CD4-positive, alpha-beta T cell treated with Interleukin-10 for 1 hour (primary cell): ENCODE measurements around the gene GPR107.
"Not testable (repeated sequence)": the region's sequence is repeated elsewhere in the genome, so short reads cannot be mapped to it uniquely, and the experiment has no call there.

Source experiments
- DNase-seq: peaks from one replicate; pipeline ENCODE4 v3.0.0-alpha.2; 2020

The GPR107 gene

DNA sequence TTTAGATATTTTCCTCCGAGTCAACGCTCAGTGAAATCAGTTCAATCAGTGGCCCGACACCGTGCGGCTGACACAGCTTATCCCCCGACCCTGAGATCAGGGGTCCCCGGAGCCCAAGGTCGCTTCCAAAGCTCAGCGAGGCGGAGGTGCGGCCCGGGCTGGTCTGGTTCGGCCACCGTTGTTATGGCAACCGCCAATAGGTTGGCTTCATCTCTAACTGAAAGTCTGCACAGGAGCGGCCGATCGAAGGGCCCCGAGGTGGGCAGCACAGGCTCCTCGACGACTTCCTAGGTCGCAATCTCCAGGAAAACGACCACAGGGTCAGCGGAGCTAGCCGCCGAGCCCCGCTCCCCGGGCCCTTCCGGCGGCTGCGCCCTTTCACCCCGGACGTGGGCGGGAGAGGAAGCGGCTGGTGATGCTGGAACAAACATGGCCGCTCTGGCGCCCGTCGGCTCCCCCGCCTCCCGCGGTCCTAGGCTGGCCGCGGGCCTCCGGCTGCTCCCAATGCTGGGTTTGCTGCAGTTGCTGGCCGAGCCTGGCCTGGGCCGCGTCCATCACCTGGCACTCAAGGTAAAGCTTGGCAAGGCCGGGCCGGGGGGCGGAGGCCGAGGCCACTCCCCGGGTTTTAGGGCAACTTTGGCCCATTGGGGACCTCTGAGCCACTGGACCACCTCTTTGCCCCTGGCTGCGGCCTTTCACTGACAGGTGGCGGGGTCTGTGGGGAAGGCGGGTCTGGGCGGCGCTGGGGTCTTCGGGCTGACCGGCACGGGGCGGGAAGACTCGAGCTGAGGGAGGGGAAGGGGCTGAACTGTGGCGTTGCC is at the start of gene GPR107:
Gene GPR107, plus strand, starts transcription at position 403 of the 821 bp plus-strand sequence. Its CDS starts 27 bp downstream, at position 430.
- peak; percentile 78 for DNase-seq

DNA sequence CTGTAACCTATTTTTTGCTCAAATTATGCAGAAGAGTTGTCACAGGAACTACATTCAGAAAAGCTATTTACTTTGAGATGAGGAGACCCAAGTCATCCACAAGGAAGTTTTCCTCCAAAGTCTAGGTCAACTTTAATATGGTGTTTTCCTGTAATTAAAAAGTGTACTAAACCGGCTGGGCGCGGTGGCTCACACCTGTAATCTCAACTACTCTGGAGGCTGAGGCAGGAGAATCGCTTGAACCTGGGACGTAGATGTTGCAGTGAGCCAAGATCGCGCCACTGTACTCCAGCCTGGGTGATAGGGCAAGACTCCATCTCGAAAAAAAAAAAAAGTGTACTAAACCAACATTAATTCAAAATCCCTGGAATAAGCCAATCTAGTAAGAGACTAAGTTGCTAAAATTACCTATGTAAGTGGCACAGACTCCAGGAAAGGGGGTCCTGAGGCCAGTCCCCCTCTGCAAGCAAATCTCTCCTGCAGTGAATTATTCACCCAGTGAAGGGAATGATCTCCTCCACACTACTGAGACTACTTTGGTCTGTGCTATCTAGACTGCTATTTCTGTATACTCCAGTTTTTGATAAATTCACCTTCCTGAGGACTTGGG is 49.7 kb upstream of the GPR107 start:
- no peak for DNase-seq

DNA sequence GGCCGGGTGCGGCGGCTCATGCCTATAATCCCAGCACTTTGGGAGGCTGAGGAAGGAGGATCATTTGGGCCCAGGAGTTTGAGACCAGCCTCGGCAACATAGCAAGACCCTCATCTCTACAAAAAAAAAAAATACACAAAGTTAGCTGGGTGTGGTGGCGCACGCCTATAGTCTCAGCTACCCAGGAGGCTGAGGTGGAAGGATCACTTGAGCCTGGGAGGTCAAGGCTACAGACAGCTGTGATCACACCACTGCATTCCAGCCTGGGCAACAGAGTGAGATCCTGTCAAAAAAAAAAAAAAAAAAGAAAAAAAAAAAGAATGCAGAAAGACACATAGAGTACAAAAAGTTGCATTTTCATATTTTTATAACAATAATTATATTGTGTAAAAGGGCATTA is 46.8 kb upstream of the GPR107 start:
- DNase-seq = not testable (repeated sequence)

GRCh38 chr9:130008538-130008937 is 45.2 kb upstream of the GPR107 start:
- no peak for DNase-seq

GRCh38 chr9:130009546-130009945 is 44.2 kb upstream of the GPR107 start:
- DNase-seq = not testable (repeated sequence)

DNA sequence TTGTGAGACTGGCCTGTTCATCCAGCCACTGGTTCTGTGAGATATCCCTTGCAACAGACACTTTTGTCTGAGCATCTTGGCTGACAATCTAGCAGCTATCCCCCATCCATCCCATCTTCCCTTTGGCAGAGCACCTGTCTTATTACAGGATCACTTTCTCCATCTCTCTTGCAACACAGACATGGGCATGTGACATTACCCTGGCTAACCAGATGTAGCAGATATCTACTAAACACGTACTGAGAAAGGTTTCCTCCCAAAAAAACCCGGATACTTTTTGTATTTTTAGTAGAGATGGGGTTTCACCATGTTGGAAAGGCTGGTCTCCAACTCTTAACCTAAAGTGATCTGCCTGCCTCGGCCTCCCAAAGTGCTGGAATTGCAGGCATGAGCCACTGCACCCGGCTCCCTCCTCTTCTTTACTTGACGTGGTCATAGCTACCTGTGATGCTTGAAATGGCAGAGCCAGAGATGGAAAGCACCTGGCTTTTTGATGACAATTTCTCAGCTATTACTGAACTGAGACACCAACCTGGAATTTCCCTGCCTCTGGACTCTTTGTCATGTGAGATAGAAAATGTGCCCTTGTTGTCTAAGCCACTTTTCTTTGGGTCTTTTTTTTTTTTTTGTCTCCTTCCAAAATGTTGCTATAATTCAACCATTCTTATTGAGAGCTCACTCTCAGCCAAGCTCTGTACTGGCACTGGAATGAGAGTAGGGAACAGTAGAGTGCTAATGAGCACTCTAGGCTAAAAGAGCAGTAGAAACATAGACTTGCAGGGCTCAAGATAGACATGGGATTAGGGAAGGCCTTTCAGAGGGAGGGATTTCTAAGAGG is 43.3 kb upstream of the GPR107 start:
- DNase-seq = peak; percentile 87

DNA sequence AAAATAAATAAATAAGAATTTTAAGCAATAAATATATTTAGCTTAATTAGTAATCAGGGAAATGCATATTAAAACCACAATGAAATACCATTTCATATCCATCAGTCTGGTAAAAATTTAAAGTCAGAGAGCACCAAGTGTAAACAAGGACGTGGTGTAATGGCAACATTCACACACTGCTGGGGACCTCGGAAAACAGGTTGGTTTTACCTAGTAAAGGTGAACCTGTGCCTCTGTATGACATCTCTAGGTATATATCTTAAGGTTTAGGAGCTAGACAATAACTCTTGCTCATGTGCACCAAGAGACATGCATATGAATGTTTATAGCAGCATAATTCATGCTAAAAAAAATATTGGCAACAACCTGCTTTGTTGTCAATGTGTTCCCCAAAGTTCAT is 40.4 kb upstream of the GPR107 start:
- no peak for DNase-seq

DNA sequence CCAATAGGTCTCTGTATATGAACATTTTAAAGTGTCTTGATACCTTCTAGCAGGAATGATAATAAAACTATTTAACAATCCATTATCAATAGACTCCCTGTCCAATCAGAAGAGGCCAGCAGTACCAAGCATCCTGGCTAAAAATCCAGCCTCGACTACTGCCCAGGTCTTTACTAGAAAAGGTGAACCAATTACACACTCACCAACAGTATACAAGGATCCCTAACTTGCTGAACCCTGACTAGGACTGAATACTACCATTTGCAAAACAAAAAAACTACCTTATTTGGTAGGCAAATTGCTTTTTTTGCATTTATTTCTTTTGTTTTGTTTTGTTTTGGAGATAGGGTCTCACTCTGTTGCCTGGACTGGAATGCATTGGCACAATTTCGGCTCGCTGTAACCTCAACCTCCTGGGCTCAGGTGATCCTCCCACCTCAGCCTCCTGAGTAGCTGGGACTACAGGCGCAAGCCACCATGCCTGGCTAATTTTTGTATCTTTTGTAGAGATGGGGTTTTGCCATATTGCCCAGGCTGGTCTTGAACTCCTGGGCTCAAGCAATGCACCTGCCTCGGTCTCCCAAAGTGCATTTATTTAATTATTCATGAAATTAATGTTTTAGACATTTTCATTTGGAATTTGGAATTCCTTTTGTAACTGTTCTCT is 38.2 kb upstream of the GPR107 start:
- DNase-seq = no peak

GRCh38 chr9:130017076-130017475 is 36.6 kb upstream of the GPR107 start:
- DNase-seq = no peak

GRCh38 chr9:130017510-130017909 is 36.2 kb upstream of the GPR107 start:
- DNase-seq = not testable (repeated sequence)

DNA sequence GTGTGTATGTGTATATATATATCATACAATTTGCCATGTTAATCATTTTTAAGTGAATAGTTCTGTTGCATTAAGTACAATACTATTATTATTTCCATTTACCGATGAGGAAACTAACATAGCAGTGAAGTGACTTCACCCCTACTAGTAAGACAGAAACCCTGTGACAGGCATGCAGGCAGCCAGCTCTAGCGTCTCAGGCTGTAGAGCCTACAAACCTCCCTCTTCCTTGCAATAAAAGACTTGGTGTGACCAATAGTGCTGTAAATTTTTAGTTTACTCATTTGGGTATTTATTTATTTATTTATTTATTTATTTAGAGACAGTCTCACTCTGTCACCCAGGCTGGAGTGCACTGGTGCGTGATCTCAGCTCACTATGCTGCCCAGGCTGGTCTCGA is 35.4 kb upstream of the GPR107 start:
- DNase-seq = no peak

DNA sequence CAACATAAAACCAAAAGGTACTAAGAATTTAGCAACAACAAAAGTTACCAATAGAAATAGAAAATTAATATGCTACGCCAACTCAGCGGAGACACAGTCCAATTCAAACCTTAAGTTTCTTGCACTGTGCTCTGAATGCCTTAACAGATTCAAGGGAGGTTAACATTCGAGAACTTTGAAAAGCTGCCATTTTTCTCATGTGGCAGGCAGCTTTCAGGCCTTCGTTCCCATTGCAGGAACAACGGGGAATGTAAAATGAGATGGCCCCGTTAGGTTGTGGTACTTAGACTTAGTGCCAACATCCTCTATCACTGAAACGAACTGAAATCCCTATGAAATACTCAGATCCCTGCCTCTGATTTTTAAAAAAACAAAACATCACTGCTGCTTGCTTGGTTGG is 33.1 kb upstream of the GPR107 start:
- no peak for DNase-seq

GRCh38 chr9:130021123-130021522 is 32.6 kb upstream of the GPR107 start:
- DNase-seq = no peak

GRCh38 chr9:130021842-130022241 is 31.9 kb upstream of the GPR107 start:
- DNase-seq = not testable (repeated sequence)

DNA sequence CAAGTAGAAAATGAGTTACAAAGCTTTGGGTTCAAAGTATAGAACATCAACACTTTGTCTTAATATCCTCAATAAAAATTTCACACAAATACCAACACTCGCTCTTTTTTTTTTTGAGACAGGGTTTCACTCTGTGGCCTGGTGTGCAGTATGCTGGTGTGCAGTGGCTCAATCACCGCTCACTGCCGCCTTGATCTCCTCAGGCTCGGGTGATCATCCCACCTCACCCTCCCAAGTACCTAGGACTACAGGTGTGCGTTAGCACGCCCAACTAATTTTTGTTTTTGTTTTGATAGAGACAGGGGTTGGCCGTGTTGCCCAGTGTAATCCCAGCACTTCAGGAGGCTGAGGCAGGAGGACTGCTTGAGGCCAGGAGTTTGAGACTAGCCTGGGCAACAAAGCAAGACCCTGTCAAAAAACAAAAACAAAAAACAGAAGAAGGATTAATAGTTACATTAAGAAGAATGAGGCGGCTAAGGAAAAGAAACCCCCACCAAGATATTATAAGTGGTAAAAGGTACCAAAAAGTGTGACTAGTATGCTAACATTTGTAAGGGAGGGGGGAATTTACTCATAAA is 31.1 kb upstream of the GPR107 start:
- no peak for DNase-seq

DNA sequence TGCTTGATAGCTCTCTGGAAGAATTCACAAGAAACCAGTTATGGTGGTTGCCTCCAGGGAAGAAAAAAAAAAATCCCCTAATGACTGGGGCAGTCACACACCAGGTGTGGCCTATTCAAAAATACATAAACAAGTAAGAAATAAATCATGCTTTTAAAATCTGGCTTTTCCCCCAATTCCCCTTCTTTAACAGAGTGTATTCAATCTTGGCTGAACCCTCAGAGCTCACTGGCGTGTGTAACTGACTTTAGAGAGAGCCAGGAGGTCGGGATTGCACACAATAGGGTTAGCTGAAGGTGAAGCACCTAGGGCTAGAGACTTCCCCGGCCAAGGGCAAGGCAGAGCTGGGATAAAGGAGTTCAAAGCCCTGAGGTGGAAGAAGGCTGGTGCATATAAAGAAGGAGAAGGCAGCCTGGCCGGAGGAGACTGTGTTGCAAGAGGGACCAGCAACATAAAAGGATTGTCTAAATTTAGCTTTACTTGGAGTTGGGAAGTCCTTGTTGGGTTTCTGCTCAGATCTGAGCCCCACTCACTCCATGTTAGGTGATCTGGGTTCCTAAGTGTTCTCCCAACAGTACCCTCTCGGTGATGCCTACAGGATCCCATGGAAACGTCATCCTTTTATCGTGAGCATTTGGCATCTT is 30.4 kb upstream of the GPR107 start:
- no peak for DNase-seq

DNA sequence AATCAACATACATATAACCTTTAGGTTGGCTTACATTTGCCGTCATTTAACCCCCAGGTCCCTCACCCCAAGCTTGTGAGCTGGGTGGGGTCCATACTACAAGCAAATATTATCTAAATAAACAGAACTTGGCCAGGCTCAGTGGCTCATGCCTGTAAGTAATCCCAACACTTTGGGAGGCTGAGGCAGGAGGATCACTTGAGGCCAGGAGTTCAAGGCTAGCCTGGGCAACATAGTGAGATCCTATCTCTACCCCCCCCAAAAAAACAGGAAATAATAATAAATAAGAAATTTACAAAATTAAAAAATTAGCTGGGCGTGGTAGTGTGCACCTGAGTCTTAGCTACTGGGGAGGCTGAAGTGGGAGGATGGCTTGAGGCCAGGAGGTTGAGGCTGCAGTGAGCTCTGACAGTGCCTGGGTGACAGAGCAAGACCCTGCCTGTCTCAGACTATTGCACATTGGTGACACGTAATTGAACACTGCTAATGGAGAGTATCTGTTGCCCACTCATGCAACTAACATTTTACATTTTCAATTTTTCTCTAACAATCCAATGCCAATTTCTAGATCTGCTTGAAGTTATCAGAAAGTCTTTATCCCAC is 29.6 kb upstream of the GPR107 start:
- DNase-seq = no peak

DNA sequence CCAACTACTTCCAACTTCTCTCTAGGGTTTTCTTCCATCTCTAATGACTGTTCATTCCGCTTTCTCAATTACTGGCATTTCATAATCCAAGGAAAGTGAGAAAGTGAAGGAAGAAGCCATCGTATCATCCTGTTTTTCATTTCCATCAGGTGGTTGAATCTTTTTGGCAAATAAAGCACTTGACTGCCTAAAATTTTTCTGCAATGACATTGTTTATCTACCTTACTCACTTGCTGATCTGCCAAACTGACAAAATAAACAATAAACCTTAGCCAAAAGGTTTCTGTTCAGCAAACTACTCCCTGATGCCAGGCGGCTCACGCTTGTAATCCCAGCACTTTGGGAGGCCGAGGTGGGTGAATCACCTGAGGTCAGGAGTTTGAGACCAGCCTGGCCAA is 29.1 kb upstream of the GPR107 start:
- DNase-seq = no peak

GRCh38 chr9:130026583-130027340 is 26.9 kb upstream of the GPR107 start:
- peak; percentile 46 for DNase-seq

- DNase-seq = no peak
Observed at GRCh38 chr9:130027533-130028365, 26.0 kb upstream of the GPR107 start.
